OCI-LY1 (cell line): Measurements from ENCODE around the gene MYL6.

Experiments
- H2AFZ ChIP-seq: fragments of 200-600 bp; sonication (generic), shearing (Covaris generic); 2 replicates; pipeline ENCODE4 v1.6.0; 2014; ENCODE audit warnings: antibody characterized with exemption, mild to moderate bottlenecking, low read length
- H3F3A ChIP-seq: fragments of 200-600 bp; sonication (generic), shearing (Covaris generic); 2 replicates; pipeline ENCODE4 v1.6.0; 2014; ENCODE audit warnings: mild to moderate bottlenecking, antibody characterized with exemption, low read length, moderate library complexity; ENCODE audit not compliant: insufficient read depth
- H3K27ac ChIP-seq: fragments of 200-600 bp; sonication (generic); 2 replicates; pipeline ENCODE4 v1.5.1; 2014; ENCODE audit warnings: low read length, mixed run types, mild to moderate bottlenecking, low read depth; ENCODE audit not compliant: poor library complexity, severe bottlenecking
- H3K27me3 ChIP-seq: fragments of 200-600 bp; sonication (generic); 2 replicates; pipeline ENCODE4 v1.6.0; 2014; ENCODE audit warnings: antibody characterized with exemption, mild to moderate bottlenecking, low read length, moderate library complexity; ENCODE audit not compliant: insufficient read depth
- H3K36me3 ChIP-seq: fragments of 200-600 bp; sonication (generic); 2 replicates; pipeline ENCODE4 v1.6.1; 2014; ENCODE audit warnings: mild to moderate bottlenecking, antibody characterized with exemption, low read length, moderate library complexity, mixed read lengths; ENCODE audit not compliant: insufficient read depth
- H3K4me1 ChIP-seq: fragments of 200-600 bp; sonication (generic); 2 replicates; pipeline ENCODE4 v1.5.1; 2014; ENCODE audit warnings: mild to moderate bottlenecking, low read length, moderate library complexity; ENCODE audit not compliant: insufficient read depth, severe bottlenecking
- H3K4me2 ChIP-seq: fragments of 200-600 bp; sonication (generic), shearing (Covaris generic); 2 replicates; pipeline ENCODE4 v1.6.1; 2014; ENCODE audit warnings: low read length
- H3K4me3 ChIP-seq: fragments of 200-600 bp; sonication (generic); 2 replicates; pipeline ENCODE4 v1.5.1; 2014; ENCODE audit warnings: low read length, low read depth, mild to moderate bottlenecking, mixed read lengths; ENCODE audit not compliant: poor library complexity, severe bottlenecking
- H3K79me2 ChIP-seq: fragments of 200-600 bp; shearing (Covaris generic); 2 replicates; pipeline ENCODE4 v1.6.1; 2016; ENCODE audit warnings: mixed run types, low read length, mixed read lengths; ENCODE audit not compliant: insufficient read depth
- H3K9ac ChIP-seq: fragments of 200-600 bp; sonication (generic), shearing (Covaris generic); 2 replicates; pipeline ENCODE4 v1.6.1; 2014; ENCODE audit warnings: mild to moderate bottlenecking, low read length, mixed read lengths
- H3K9me2 ChIP-seq: fragments of 200-600 bp; sonication (generic), shearing (Covaris generic); 2 replicates; pipeline ENCODE4 v1.6.1; 2014; ENCODE audit warnings: low read depth, mild to moderate bottlenecking, low read length, mixed read lengths
- H3K9me3 ChIP-seq: fragments of 200-600 bp; shearing (Covaris generic); 2 replicates; pipeline ENCODE4 v1.6.1; 2014; ENCODE audit warnings: low read length, mixed read lengths
- H4K20me1 ChIP-seq: fragments of 200-600 bp; sonication (generic), shearing (Covaris generic); 2 replicates; pipeline ENCODE4 v1.6.0; 2016; ENCODE audit warnings: mild to moderate bottlenecking, low read length; ENCODE audit not compliant: insufficient read depth
- CTCF ChIP-seq: fragments of 200-600 bp; sonication (generic), shearing (Covaris generic); IDR thresholded peaks from 2 replicates; pipeline ENCODE4 v1.5.1; 2017; ENCODE audit warnings: mild to moderate bottlenecking, antibody characterized with exemption, low read length, moderate library complexity, mixed read lengths
- EZH2 ChIP-seq: fragments of 200-600 bp; sonication (generic), shearing (Covaris generic); IDR thresholded peaks from 2 replicates; pipeline ENCODE4 v1.8.0; 2017; ENCODE audit warnings: borderline replicate concordance, mixed run types, mild to moderate bottlenecking, antibody characterized with exemption, low read length, moderate library complexity, mixed read lengths

MYL6 gene

GRCh38 chr12:56129942-56130495, 28.1 kb upstream of the MYL6 start:
- Histone ChIP-seq H3K27me3 (no peaks in the 10 kb centered on the region), H3K9me3 (no peaks in the 10 kb centered on the region), H3K9me2 (no peaks in the 10 kb centered on the region), H3F3A (peaks cover 11% of the 10 kb centered on the region), H2AFZ (no peak overlapping the region), H4K20me1 (no peaks in the 10 kb centered on the region), H3K4me1 (peaks cover 33% of the 10 kb centered on the region), H3K4me2 (peak overlapping the region; percentile 82), H3K4me3 (peak overlapping the region; percentile 78), H3K9ac (peak overlapping the region; percentile 71; the same call in 1 of the 2 replicates), H3K79me2 (no peaks in the 10 kb centered on the region), H3K27ac (peak overlapping the region; percentile 69), H3K36me3 (peaks cover 49% of the 10 kb centered on the region)
- TF ChIP-seq CTCF, result no peak
- TF ChIP-seq EZH2, result no peak

GRCh38 chr12:56130876-56131275, 27.3 kb upstream of the MYL6 start:
- H3K4me3 ChIP-seq, result no peak overlapping the region
- H4K20me1 ChIP-seq, result no peaks in the 10 kb centered on the region
- H3K9ac ChIP-seq, result no peak overlapping the region
- no peaks in the 10 kb centered on the region for H3K9me3 ChIP-seq
- H3F3A ChIP-seq, result peaks cover 11% of the 10 kb centered on the region
- H3K4me1 ChIP-seq, result peaks cover 26% of the 10 kb centered on the region
- no peaks in the 10 kb centered on the region for H3K27me3 ChIP-seq
- no peak overlapping the region for H2AFZ ChIP-seq
- TF ChIP-seq CTCF (no peak), EZH2 (no peak)
- no peaks in the 10 kb centered on the region for H3K9me2 ChIP-seq
- H3K27ac ChIP-seq, result no peak overlapping the region
- H3K79me2 ChIP-seq, result no peaks in the 10 kb centered on the region
- H3K36me3 ChIP-seq, result peaks cover 52% of the 10 kb centered on the region
- H3K4me2 ChIP-seq, result no peak overlapping the region

- Histone ChIP-seq H3K4me2 (no peak overlapping the region), H3K79me2 (no peaks in the 10 kb centered on the region), H3K9me2 (no peaks in the 10 kb centered on the region), H4K20me1 (no peaks in the 10 kb centered on the region), H3K36me3 (peaks cover 91% of the 10 kb centered on the region), H3K4me1 (peaks cover 1% of the 10 kb centered on the region), H3K4me3 (no peak overlapping the region), H3K9ac (no peak overlapping the region), H3K27ac (no peak overlapping the region), H3K27me3 (no peaks in the 10 kb centered on the region), H2AFZ (no peak overlapping the region), H3F3A (no peaks in the 10 kb centered on the region), H3K9me3 (no peaks in the 10 kb centered on the region)
- TF ChIP-seq CTCF, result no peak
- TF ChIP-seq EZH2, result no peak
Measured at GRCh38 chr12:56134897-56135296, 23.3 kb upstream of the MYL6 start.
